Spleen (tissue), 7 donors: ENCODE data around the gene ERMP1.

Source experiments
- POLR2AphosphoS5 ChIP-seq, 3 donors: sonication (generic); formaldehyde crosslinking; IDR thresholded peaks; one replicate each; pipeline ENCODE4 v1.5.1; 2017; ENCODE audit warnings: antibody characterized with exemption in 3 of 3
- TF ChIP-seq, protein P1 (sequence below), 11 experiments: fragments of 200-600 bp in 7 of 11; fragments of 450-650 bp in 4 of 11; sonication (generic) in 4 of 11; IDR thresholded peaks in 8 of 11; conservative IDR thresholded peaks in 3 of 11; 1 replicate in 7 of 11; 2 replicates in 4 of 11; pipeline versions ENCODE4 v1.4.0 to v1.8.0; 2016 to 2021; ENCODE audit warnings: antibody characterized with exemption in 11 of 11, inconsistent platforms in 4 of 11, mild to moderate bottlenecking in 1 of 11
- donor health status: DM: no; HTN: no; CAD: no; lungs with moderate emphysema.
- donor health status: DM: no; HTN: no; CAD: no.
- donor health status: DM: no; HTN: no; CAD: no.

- TF ChIP-seq, protein P1, sequence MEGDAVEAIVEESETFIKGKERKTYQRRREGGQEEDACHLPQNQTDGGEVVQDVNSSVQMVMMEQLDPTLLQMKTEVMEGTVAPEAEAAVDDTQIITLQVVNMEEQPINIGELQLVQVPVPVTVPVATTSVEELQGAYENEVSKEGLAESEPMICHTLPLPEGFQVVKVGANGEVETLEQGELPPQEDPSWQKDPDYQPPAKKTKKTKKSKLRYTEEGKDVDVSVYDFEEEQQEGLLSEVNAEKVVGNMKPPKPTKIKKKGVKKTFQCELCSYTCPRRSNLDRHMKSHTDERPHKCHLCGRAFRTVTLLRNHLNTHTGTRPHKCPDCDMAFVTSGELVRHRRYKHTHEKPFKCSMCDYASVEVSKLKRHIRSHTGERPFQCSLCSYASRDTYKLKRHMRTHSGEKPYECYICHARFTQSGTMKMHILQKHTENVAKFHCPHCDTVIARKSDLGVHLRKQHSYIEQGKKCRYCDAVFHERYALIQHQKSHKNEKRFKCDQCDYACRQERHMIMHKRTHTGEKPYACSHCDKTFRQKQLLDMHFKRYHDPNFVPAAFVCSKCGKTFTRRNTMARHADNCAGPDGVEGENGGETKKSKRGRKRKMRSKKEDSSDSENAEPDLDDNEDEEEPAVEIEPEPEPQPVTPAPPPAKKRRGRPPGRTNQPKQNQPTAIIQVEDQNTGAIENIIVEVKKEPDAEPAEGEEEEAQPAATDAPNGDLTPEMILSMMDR (IDR thresholded peaks at IDR 0.05 in 8 of 11, conservative IDR thresholded peaks at IDR 0.05 in 3 of 11) = no peak
- no peak for TF ChIP-seq POLR2AphosphoS5 (IDR thresholded peaks at IDR 0.05)
Measured at GRCh38 chr9:5842929-5843793, 10.2 kb upstream of the ERMP1 start.
